ENCODE data around the gene ROCK2. TPM values are rescaled to one million over a fixed set of nuclear protein-coding genes. Genes with fewer than 3 reads are reported as not detected.

ROCK2 gene
- polyA plus RNA-seq, 3 donors, result 2.8 to 10.2 (median 4.3) TPM

DNA sequence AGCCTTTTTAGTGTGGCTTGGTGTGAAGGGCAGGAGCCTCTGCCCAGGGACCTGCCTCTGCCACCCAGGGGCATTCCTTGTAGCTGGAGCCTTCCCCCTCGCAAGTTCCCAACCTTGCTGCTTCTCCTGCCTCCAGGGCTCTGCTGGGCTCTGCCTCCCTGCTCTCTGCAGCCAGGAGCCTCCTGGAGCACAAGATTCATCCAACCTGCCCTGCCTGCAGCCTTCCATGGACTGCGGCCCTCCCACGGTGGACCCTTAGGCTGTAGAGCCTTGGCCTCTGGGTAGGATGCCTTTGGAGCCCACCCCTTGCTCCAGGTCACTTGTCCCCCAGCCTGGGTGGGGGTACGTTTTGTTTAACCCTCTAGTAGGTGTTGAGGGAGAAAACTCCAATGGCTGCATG lies 186.7 kb downstream of the ROCK2 start:
- Histone ChIP-seq H3K27me3 (ENCODE audit: control insufficient read depth in 2 of 2, insufficient read depth in 2 of 2, low read length in 2 of 2) (no peaks in the 10 kb centered on the region), H3K9ac (ENCODE audit: insufficient read depth, low read length, poor library complexity, severe bottlenecking) (no peak overlapping the region), H3K27ac (ENCODE audit: low read depth in 1 of 2, low read length in 2 of 2) (no peak overlapping the region), H4K20me1 (ENCODE audit: insufficient read depth, low read length) (peaks cover 19% of the 10 kb centered on the region), H3K79me2 (ENCODE audit: insufficient read depth, low read length) (peaks cover 18% of the 10 kb centered on the region), H3K4me3 (replicated peaks in 1 of 3; ENCODE audit: low read depth in 2 of 3, low read length in 3 of 3) (no peak overlapping the region), H2AFZ (ENCODE audit: insufficient read depth, low read depth, low read length, poor library complexity, severe bottlenecking) (no peak overlapping the region), H3K36me3 (replicated peaks in 1 of 2; ENCODE audit: control insufficient read depth in 1 of 2, insufficient read depth in 2 of 2, low read length in 2 of 2) (peaks cover 0 to 29% of the 10 kb centered on the region in 2 donors), H3K4me2 (replicated peaks; ENCODE audit: extremely low read depth, low read length, poor library complexity, severe bottlenecking) (no peak overlapping the region), H3K9me3 (replicated peaks in 1 of 2; ENCODE audit: control insufficient read depth in 1 of 2, insufficient read depth in 1 of 2, low read length in 2 of 2) (no peaks in the 10 kb centered on the region), H3K4me1 (ENCODE audit: control insufficient read depth in 1 of 2, insufficient read depth in 2 of 2, low read length in 2 of 2) (peaks cover 39 to 47% of the 10 kb centered on the region in 2 donors)
- Mint-ChIP-seq H3K9me3 (no peaks in the 10 kb centered on the region), H3K36me3 (peaks cover 19 to 32% of the 10 kb centered on the region in 2 donors), H3K27ac (peak overlapping the region in 1 of 7 donors; percentile 63), H3K4me3 (no peak overlapping the region), H3K27me3 (ENCODE audit: low read depth in 3 of 3) (peaks cover 0 to 2% (median 0%) of the 10 kb centered on the region in 3 donors), H3K4me1 (peaks cover 43% of the 10 kb centered on the region)
- TF ChIP-seq, protein P1, sequence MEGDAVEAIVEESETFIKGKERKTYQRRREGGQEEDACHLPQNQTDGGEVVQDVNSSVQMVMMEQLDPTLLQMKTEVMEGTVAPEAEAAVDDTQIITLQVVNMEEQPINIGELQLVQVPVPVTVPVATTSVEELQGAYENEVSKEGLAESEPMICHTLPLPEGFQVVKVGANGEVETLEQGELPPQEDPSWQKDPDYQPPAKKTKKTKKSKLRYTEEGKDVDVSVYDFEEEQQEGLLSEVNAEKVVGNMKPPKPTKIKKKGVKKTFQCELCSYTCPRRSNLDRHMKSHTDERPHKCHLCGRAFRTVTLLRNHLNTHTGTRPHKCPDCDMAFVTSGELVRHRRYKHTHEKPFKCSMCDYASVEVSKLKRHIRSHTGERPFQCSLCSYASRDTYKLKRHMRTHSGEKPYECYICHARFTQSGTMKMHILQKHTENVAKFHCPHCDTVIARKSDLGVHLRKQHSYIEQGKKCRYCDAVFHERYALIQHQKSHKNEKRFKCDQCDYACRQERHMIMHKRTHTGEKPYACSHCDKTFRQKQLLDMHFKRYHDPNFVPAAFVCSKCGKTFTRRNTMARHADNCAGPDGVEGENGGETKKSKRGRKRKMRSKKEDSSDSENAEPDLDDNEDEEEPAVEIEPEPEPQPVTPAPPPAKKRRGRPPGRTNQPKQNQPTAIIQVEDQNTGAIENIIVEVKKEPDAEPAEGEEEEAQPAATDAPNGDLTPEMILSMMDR (IDR thresholded peaks at IDR 0.05), result no peak
- no peak for DNase-seq
- WGBS (ENCODE audit: insufficient coverage), result 100% methylated on average over 1 of the region's 4 CpGs
- intact Hi-C loops (cut with micrococcal nuclease), result loop anchor here (5.0 to 10.0 kb wide), 4 partner anchors 47 to 307 kb away; partner anchors contain the start of genes ROCK2 (in 2 of the 2) and E2F6 (in 1 of the 2)

DNA sequence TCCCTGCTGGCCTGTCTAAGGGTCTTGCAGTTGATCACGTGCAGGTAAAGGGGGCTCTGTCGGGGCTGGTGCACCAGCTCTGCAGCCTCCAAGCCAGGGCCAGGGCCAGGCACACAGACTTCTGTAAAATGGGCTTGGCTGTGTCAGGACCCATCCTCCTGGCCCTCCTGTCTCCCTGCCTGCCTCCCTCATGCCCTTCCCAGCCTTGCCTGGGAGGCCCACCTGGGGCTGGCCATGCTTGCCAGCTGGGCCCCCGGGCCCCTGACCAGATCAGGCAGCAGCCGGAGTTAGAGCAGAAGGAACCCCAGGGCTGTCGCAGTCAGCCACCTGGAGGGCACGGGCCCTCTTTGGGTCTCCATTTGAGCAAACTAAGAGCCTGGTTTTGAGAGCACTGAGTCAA lies 187.1 kb downstream of the ROCK2 start:
- H3K4me3 ChIP-seq (replicated peaks in 1 of 3; ENCODE audit: low read depth in 2 of 3, low read length in 3 of 3), result no peak overlapping the region
- no peak overlapping the region for H3K4me2 ChIP-seq (replicated peaks; ENCODE audit: extremely low read depth, low read length, poor library complexity, severe bottlenecking)
- H4K20me1 ChIP-seq (ENCODE audit: insufficient read depth, low read length), result peaks cover 19% of the 10 kb centered on the region
- DNase-seq, result no peak
- H3K4me1 Mint-ChIP-seq, result peaks cover 43% of the 10 kb centered on the region
- no peak overlapping the region for H3K27ac ChIP-seq (ENCODE audit: low read depth in 1 of 2, low read length in 2 of 2)
- H3K36me3 Mint-ChIP-seq, result peaks cover 18 to 30% of the 10 kb centered on the region in 2 donors
- peaks cover 18% of the 10 kb centered on the region for H3K79me2 ChIP-seq (ENCODE audit: insufficient read depth, low read length)
- no peaks in the 10 kb centered on the region for H3K9me3 Mint-ChIP-seq
- H2AFZ ChIP-seq (ENCODE audit: insufficient read depth, low read depth, low read length, poor library complexity, severe bottlenecking), result no peak overlapping the region
- 100% methylated on average over 6 of the region's 6 CpGs for WGBS (ENCODE audit: insufficient coverage)
- H3K36me3 ChIP-seq (replicated peaks in 1 of 2; ENCODE audit: control insufficient read depth in 1 of 2, insufficient read depth in 2 of 2, low read length in 2 of 2), result peaks cover 0 to 26% of the 10 kb centered on the region in 2 donors
- H3K27me3 Mint-ChIP-seq (ENCODE audit: low read depth in 3 of 3), result peaks cover 0 to 2% (median 1%) of the 10 kb centered on the region in 3 donors
- H3K27ac Mint-ChIP-seq, result peak overlapping the region in 1 of 7 donors; percentile 63
- TF ChIP-seq, protein P1 (IDR thresholded peaks at IDR 0.05), result no peak
- H3K4me3 Mint-ChIP-seq, result no peak overlapping the region
- no peaks in the 10 kb centered on the region for H3K27me3 ChIP-seq (ENCODE audit: control insufficient read depth in 2 of 2, insufficient read depth in 2 of 2, low read length in 2 of 2)
- H3K9me3 ChIP-seq (replicated peaks in 1 of 2; ENCODE audit: control insufficient read depth in 1 of 2, insufficient read depth in 1 of 2, low read length in 2 of 2), result no peaks in the 10 kb centered on the region
- intact Hi-C loops (cut with micrococcal nuclease), result loop anchor here (5.0 to 10.0 kb wide), 4 partner anchors 48 to 308 kb away; partner anchors contain the start of genes ROCK2 (in 2 of the 2) and E2F6 (in 1 of the 2)
- no peak overlapping the region for H3K9ac ChIP-seq (ENCODE audit: insufficient read depth, low read length, poor library complexity, severe bottlenecking)
- H3K4me1 ChIP-seq (ENCODE audit: control insufficient read depth in 1 of 2, insufficient read depth in 2 of 2, low read length in 2 of 2), result peaks cover 39 to 47% of the 10 kb centered on the region in 2 donors
